ENCODE measurements around the gene ANKS1B. TPM values are rescaled to one million over a fixed set of nuclear protein-coding genes. Genes with fewer than 3 reads are reported as not detected.

The ANKS1B gene
- total RNA-seq, 4 donors from 2014 or later, result 14.0 to 38.4 (median 28.6) TPM

DNA sequence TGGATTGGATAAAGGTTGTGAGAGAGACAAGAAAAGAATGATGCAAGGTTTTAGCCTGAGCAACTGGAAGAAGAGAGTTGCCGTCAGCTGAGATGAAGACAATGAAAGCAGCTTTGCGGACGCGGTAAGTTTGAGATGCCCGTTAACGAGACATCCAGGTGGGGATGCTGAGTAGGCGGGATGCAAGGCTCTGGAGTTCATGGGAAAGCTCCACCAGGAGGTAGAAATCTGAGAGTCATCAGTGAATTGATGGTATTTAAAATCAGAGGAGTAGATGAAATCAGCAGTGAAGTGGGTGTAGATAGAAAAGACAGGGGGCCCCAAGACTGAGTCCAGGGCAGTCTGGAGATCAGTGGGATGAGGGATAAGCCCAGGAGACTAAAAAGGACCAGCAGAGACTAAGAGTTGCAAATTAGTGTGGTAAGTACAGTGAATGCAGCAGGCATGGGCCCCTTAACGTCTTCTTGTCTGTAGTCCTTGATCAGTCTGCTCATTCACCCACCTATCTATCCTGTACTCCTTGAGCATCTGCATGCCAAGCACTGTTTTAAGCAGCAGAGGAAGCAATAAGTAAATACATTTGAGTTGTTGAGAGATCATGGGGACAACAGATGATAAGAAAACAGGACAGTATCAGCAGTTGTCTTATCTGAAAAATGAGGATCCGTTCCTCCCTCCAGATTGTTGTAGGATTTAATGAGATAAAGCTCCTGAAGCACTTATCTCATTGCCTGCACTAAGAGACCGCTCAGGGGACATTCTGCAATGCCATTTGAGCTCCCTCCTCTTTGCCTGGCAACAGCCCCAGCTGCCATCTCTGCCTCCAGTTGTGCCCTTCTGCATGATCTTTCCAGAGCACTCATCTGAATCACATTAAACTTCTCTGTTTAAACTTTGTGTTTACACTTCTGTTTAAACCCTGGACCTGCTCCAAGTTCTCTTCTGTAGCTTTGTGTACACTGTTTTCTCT is 1248.1 kb downstream of the ANKS1B start:
- Histone ChIP-seq H3K27me3 (no peaks in the 10 kb centered on the region), H3K27ac (no peak overlapping the region), H3K4me3 (no peak overlapping the region), H3K36me3 (peaks cover 0 to 34% (median 0%) of the 10 kb centered on the region in 3 donors), H3K4me1 (peaks cover 0 to 7% (median 0%) of the 10 kb centered on the region in 4 donors), H3K9me3 (no peaks in the 10 kb centered on the region)
- no peak for TF ChIP-seq EP300 (IDR thresholded peaks at IDR 0.05)
- no peak for TF ChIP-seq POLR2A (IDR thresholded peaks at IDR 0.05)
- TF ChIP-seq, protein P1, sequence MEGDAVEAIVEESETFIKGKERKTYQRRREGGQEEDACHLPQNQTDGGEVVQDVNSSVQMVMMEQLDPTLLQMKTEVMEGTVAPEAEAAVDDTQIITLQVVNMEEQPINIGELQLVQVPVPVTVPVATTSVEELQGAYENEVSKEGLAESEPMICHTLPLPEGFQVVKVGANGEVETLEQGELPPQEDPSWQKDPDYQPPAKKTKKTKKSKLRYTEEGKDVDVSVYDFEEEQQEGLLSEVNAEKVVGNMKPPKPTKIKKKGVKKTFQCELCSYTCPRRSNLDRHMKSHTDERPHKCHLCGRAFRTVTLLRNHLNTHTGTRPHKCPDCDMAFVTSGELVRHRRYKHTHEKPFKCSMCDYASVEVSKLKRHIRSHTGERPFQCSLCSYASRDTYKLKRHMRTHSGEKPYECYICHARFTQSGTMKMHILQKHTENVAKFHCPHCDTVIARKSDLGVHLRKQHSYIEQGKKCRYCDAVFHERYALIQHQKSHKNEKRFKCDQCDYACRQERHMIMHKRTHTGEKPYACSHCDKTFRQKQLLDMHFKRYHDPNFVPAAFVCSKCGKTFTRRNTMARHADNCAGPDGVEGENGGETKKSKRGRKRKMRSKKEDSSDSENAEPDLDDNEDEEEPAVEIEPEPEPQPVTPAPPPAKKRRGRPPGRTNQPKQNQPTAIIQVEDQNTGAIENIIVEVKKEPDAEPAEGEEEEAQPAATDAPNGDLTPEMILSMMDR (IDR thresholded peaks at IDR 0.05), result no peak
- WGBS, 2 donors, result 84 to 85% methylated on average over 10 of the region's 10 CpGs
- DNase-seq (ENCODE audit: low spot score in 2 of 2), result no peak

DNA sequence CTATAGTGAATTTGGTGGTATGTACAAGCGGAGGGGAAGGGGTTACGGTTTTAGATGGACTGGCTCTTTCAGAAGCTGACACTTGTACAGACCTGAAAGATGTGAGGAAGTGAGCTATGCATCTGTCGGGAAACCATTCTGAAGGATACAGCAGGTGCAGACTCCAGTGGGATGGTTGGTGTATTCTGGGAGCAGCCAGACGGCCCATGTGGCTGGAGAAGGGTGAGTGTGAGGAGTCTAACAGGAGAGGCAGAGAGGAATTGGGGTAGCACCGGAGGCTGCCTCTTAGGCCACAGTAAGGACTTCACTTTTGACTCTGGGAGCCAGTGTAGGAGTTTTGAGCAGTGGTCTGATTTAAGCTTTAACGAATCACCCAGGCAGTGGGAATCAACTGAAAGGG is 1248.9 kb downstream of the ANKS1B start:
- Histone ChIP-seq H3K27ac (no peak overlapping the region), H3K9me3 (no peaks in the 10 kb centered on the region), H3K36me3 (peaks cover 0 to 42% (median 0%) of the 10 kb centered on the region in 3 donors), H3K4me3 (no peak overlapping the region), H3K4me1 (peaks cover 0 to 7% (median 0%) of the 10 kb centered on the region in 4 donors), H3K27me3 (no peaks in the 10 kb centered on the region)
- TF ChIP-seq POLR2A (IDR thresholded peaks at IDR 0.05) (no peak), EP300 (IDR thresholded peaks at IDR 0.05) (no peak)
- TF ChIP-seq, protein P1 (IDR thresholded peaks at IDR 0.05), result no peak
- WGBS, 2 donors, result 94 to 95% methylated on average over 6 of the region's 6 CpGs
- DNase-seq (ENCODE audit: low spot score in 2 of 2), result no peak

DNA sequence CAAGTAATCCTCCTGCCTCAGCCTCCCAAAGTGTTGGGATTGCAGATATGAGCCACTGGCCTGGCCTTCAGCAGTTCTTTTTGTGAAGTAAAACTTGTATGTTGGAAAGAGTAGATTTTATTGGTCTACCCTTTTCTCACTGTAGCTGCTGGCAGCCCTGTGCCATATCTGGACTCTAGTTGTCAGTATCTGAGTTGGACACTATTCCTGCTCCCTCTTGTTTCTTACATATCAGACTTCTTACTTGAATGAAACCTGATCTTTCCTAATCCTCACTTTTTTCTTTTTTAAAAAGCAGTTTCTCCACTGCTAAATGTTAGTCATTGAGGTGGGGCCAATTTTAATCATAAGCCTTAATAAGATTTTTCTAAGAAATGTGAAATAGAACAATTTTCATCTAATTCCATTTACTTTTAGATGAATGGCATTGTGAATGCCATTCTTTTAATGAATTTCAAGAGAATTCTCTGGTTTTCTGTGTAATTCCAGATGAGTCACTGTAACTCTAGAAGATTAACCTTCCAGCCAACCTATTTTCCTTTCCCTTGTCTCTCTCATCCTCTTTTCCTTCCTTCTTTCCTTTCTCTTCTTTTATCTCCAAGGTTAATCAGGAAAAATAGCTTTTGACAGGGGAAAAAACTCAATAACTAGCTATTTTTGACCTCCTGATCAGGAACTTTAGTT is 1250.9 kb downstream of the ANKS1B start:
- H3K4me3 ChIP-seq, result no peak overlapping the region
- H3K9me3 ChIP-seq, result no peaks in the 10 kb centered on the region
- TF ChIP-seq EP300 (IDR thresholded peaks at IDR 0.05) (no peak), POLR2A (IDR thresholded peaks at IDR 0.05) (no peak)
- TF ChIP-seq, protein P1 (IDR thresholded peaks at IDR 0.05), result no peak
- peaks cover 0 to 7% (median 0%) of the 10 kb centered on the region in 4 donors for H3K4me1 ChIP-seq
- DNase-seq (ENCODE audit: low spot score in 2 of 2), result no peak
- H3K36me3 ChIP-seq, result peaks cover 0 to 62% (median 0%) of the 10 kb centered on the region in 3 donors
- H3K27me3 ChIP-seq, result no peaks in the 10 kb centered on the region
- H3K27ac ChIP-seq, result no peak overlapping the region

DNA sequence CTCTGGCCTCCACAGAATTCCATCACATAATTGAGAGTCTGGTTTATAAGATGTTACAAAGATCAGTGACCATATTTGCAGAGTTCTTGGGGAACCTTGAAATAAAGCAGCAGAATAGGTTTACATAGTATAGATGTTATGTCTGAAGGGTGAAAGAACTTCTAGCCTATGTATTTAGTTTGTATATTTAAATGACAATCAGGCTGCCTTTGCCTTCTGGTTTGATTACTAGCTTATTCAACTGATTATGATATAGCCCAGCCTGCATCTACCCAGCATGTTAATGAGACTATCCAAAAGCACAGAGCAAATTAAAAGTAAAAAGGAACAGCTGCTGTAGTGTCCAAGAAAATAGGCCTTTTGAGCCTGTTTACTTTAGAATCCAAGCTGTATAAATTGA is 1254.3 kb downstream of the ANKS1B start:
- Histone ChIP-seq H3K9me3 (no peaks in the 10 kb centered on the region), H3K27me3 (no peaks in the 10 kb centered on the region), H3K27ac (no peak overlapping the region), H3K4me1 (peaks cover 0 to 4% (median 0%) of the 10 kb centered on the region in 4 donors), H3K4me3 (no peak overlapping the region), H3K36me3 (peaks cover 0 to 77% (median 0%) of the 10 kb centered on the region in 3 donors)
- TF ChIP-seq POLR2A (IDR thresholded peaks at IDR 0.05), result no peak
- no peak for TF ChIP-seq EP300 (IDR thresholded peaks at IDR 0.05)
- TF ChIP-seq, protein P1 (IDR thresholded peaks at IDR 0.05), result no peak
- no peak for DNase-seq (ENCODE audit: low spot score in 2 of 2)

DNA sequence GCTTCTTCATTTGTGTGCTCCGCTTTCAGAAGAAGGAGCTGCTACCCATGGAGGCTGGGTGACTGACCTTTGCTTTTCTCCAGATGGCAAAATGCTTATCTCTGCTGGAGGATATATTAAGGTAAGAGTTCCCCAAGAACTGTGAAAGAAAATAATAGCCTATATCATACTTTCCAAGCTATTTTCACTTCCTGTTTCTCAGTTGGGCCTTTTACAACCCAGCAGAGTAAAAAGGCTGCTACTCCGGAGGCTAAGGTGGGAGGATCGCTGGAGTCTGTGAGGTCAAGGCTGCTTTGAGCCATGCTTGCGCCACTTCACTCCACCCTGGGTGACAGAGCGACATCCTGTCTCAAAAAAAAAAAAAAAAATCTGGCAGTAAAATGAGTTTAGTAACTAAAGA is 1257.5 kb downstream of the ANKS1B start:
- H3K4me3 ChIP-seq, result no peak overlapping the region
- no peak overlapping the region for H3K27ac ChIP-seq
- H3K4me1 ChIP-seq, result peaks cover 0 to 8% (median 0%) of the 10 kb centered on the region in 4 donors
- no peaks in the 10 kb centered on the region for H3K27me3 ChIP-seq
- TF ChIP-seq, protein P1 (IDR thresholded peaks at IDR 0.05), result no peak
- TF ChIP-seq POLR2A (IDR thresholded peaks at IDR 0.05) (no peak), EP300 (IDR thresholded peaks at IDR 0.05) (no peak)
- peaks cover 0 to 90% (median 0%) of the 10 kb centered on the region in 3 donors for H3K36me3 ChIP-seq
- WGBS, 2 donors, result 89 to 97% methylated on average over 5 of the region's 5 CpGs
- H3K9me3 ChIP-seq, result no peaks in the 10 kb centered on the region
- no peak for DNase-seq (ENCODE audit: low spot score in 2 of 2)
